Ovary (tissue), 3 donors: Measurements from ENCODE around the gene IFFO2.

Experiments used
- EP300 ChIP-seq: sonication (generic); formaldehyde crosslinking; IDR thresholded peaks from one replicate; pipeline ENCODE4 v1.6.1; 2017; ENCODE audit warnings: antibody characterized with exemption
- POLR2A ChIP-seq: fragments of 450-650 bp; IDR thresholded peaks from one replicate; pipeline ENCODE4 v1.6.1; 2017; ENCODE audit warnings: antibody characterized with exemption, mild to moderate bottlenecking, moderate library complexity
- TF ChIP-seq, protein P1 (sequence below), 3 donors: fragments of 450-650 bp in 2 of 3; fragments of 200-600 bp in 1 of 3; IDR thresholded peaks; one replicate each; pipeline versions ENCODE4 v1.5.1 to v1.8.0; 2016 to 2022; ENCODE audit warnings: antibody characterized with exemption in 3 of 3, mild to moderate bottlenecking in 1 of 3
- donor health status: DM: no; HTN: no; CAD: no.

DNA sequence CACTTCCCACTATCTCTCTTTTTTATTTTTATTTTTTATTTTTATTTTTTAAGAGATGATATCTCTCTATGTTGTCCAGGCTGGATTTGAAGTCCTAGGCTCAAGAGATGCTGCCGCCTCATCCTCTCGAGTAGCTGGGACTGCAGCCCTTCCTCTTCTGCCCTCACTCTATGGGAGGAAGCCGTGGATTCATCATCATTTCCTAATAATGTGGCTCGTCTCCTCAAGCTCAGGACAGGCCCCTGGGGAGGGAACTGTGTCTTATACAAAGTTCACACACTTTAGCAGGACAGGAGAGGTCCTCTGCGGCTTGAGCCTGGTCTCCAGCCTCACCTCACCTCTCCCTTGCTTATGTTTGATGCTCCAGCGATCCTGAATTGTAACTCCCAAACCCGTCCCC is 16.5 kb upstream of the IFFO2 start:
- TF ChIP-seq, protein P1, sequence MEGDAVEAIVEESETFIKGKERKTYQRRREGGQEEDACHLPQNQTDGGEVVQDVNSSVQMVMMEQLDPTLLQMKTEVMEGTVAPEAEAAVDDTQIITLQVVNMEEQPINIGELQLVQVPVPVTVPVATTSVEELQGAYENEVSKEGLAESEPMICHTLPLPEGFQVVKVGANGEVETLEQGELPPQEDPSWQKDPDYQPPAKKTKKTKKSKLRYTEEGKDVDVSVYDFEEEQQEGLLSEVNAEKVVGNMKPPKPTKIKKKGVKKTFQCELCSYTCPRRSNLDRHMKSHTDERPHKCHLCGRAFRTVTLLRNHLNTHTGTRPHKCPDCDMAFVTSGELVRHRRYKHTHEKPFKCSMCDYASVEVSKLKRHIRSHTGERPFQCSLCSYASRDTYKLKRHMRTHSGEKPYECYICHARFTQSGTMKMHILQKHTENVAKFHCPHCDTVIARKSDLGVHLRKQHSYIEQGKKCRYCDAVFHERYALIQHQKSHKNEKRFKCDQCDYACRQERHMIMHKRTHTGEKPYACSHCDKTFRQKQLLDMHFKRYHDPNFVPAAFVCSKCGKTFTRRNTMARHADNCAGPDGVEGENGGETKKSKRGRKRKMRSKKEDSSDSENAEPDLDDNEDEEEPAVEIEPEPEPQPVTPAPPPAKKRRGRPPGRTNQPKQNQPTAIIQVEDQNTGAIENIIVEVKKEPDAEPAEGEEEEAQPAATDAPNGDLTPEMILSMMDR (IDR thresholded peaks at IDR 0.05), result no peak
- no peak for TF ChIP-seq POLR2A
- TF ChIP-seq EP300, result no peak
